Measurements from ENCODE around the gene POTEI.
"Not testable (repeated sequence)": the region's sequence is repeated elsewhere in the genome, so short reads cannot be mapped to it uniquely, and the experiment has no call there.

- TF ChIP-seq CTCF, EP300 (IDR thresholded peaks at IDR 0.05): not testable (repeated sequence)
Measured at GRCh38 chr2:130556441-130556840, 47.3 kb upstream of the POTEI start.
